ENCODE data around the gene C19orf44. TPM values are rescaled to one million over a fixed set of nuclear protein-coding genes. Genes with fewer than 3 reads are reported as not detected.
"Not testable (repeated sequence)": the region's sequence is repeated elsewhere in the genome, so short reads cannot be mapped to it uniquely, and the experiment has no call there.

Gene C19orf44
- 3.4 and 4.2 TPM in 2 replicates for total RNA-seq (2014; rRNA removed; shearing (Covaris generic))

DNA sequence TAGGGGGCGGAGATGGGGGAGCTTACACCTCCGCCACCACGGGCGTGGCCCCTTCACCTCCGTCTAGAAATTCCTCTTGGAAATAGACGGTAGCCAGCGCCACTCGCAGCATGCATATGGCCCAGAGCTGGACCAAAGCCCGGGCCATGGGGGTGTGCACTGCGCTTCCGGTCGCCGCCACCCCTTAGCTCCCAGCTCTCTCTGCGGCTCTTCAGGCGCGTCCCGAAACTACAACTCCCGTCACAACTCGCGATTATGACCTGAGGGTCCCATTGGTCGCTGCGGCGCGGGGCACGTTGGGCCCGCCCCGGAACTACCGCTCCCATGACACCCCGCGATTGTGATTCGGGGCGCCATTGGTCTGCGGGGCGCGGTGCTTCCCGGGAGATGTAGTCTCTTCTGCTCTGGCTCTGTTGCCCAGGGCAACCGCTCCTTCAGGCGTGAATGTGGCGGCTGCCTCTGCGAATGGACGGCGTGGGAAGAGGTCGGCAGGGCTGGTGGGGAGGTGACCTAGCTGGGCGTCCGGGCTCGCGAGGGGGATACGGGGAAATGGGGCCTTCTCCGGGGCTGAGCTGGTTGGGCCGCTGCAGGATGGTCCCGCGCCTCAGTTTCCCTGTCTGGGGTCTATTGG, at the start of gene C19orf44, which contains the start of gene CALR3:
TSS of gene C19orf44 (plus strand) at position 413 of the 631 bp plus-strand sequence. CDS start 4,399 bp downstream, outside the sequence.
TSS of gene CALR3 (minus strand) at position 186 of the 631 bp plus-strand sequence. CDS start at position 148, 38 bp downstream.
- peak; percentile 98 for DNase-seq (ENCODE audit: low spot score)

- peak; percentile 65 for DNase-seq (ENCODE audit: low spot score)
Observed at GRCh38 chr19:16446724-16447368, 49.3 kb upstream of the C19orf44 start.

DNA sequence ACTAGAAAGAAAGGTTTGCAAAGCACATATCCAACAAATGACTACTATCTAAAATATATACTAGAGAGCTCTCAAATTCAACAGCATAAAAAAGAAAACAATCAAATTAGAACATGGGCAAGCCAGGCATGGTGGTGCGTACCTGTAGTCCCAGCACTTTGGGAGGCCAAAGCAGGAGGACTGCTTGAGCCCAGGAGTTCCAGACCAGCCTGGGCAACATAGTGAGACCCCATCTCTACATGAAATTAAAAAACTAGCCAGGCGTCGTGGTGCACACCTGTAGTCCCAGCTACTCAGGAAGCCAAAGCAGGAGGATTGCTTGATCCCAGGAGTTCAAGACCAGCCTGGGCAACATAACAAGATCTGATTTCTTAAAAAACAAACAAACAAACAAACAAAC, 47.3 kb upstream of the C19orf44 start:
- not testable (repeated sequence) for DNase-seq (ENCODE audit: low spot score)

GRCh38 chr19:16449330-16449961, 46.7 kb upstream of the C19orf44 start:
- peak; percentile 63 for DNase-seq (ENCODE audit: low spot score)

DNA sequence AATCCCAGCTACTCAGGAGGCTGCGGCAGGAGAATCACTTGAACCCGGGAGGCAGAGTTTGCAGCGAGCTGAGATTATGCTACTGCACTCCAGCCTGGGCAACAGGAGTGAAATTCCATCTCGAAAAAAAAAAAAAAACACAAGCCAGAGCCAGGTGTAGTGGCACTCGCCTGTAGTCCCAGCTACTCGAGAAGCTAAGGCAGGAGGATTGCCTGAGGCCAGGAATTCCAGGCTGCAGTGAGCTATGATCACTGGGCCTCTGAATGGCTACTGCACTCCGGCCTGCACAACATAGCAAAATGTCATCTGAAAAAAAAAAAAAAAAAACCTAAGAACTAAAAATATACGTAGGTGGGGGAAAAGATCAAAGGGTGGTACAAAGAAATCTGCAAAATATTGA, 43.9 kb upstream of the C19orf44 start:
- DNase-seq (ENCODE audit: low spot score): no peak

- no peak for DNase-seq (ENCODE audit: low spot score)
Observed at GRCh38 chr19:16454351-16454918, 41.8 kb upstream of the C19orf44 start.

DNA sequence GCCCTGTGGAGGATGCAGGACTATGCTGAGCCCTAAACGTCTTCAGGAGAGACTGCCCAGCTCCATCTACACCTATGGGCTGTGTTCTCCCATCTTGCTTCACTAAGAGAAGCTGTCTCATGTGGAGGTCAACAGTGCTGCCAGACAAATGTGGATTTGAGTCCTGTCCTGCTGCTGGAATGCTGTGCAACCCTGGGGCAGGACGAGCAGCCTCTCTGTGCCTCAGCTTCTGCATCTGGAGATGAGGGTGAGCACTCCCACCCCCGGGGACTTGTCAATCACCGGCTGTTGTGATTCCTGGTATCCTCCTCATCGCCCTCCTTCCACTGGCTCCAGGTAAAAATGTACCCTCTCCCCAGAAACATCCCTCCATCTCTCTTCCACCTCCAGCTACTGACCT, 40.7 kb upstream of the C19orf44 start:
- DNase-seq (ENCODE audit: low spot score): no peak

DNA sequence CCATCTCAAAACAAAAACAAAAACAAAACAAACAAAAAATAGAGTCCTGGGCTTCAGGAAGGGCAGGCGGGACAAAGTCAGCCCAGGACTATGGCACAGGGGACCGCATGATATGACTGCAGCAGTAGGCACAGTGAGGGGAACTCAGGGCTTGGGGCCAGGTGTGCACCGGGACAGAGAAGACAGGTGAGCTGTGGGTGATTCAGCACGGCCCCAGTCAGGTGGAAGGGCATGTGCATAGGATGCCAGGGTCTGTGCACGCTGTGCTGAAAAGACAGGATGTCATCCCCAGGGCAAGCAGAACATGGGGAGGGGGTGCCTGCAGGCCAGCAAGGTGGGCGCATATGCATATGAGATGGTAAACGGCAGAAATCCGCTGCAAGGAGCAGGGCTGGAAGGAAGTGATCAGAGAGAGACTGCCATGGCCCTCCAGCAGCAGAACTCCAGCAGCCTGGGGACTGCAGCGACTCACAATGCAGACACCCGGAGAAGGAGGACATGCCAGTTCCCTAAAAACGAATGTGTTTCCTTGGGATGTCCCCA, 39.5 kb upstream of the C19orf44 start:
- DNase-seq (ENCODE audit: low spot score): no peak

DNA sequence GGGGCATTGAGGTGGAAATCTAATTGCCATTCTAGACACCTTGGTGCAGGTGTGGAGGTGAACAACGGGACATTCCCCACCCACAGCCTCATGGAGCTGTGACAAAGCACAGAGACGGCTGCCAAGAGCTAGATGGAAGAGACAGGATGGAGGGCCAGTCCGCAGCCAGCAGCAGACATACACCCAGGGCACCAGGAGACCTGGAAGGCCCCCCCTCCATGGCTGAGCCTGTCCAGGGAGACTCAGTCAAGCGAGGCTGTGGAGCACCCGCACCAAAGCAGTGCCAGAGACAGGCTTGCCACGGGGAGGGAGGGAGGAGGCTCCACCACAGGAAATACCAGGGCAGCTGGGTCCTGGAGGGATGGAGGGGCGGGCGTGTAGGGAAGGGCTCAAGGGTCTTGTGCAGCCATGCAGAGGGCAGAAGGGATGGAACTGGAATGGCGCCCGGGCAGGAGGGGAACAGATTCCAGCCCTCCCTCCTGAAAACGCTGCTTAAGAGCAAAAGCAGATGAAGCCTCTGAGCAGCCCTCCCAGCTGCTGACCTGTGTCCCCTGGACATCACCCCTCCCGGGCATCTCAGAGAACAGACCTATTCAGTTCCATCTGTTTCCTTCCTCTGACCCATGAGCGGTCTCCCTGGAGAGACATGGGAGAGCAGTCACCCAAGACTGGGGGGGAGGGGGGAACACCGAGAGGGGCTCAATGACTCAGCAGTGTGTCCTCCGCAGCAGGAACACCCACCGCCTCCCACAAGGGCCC, 38.8 kb upstream of the C19orf44 start:
- peak; percentile 63 for DNase-seq (ENCODE audit: low spot score)

GRCh38 chr19:16457954-16458331, 38.3 kb upstream of the C19orf44 start:
- no peak for DNase-seq (ENCODE audit: low spot score)

DNA sequence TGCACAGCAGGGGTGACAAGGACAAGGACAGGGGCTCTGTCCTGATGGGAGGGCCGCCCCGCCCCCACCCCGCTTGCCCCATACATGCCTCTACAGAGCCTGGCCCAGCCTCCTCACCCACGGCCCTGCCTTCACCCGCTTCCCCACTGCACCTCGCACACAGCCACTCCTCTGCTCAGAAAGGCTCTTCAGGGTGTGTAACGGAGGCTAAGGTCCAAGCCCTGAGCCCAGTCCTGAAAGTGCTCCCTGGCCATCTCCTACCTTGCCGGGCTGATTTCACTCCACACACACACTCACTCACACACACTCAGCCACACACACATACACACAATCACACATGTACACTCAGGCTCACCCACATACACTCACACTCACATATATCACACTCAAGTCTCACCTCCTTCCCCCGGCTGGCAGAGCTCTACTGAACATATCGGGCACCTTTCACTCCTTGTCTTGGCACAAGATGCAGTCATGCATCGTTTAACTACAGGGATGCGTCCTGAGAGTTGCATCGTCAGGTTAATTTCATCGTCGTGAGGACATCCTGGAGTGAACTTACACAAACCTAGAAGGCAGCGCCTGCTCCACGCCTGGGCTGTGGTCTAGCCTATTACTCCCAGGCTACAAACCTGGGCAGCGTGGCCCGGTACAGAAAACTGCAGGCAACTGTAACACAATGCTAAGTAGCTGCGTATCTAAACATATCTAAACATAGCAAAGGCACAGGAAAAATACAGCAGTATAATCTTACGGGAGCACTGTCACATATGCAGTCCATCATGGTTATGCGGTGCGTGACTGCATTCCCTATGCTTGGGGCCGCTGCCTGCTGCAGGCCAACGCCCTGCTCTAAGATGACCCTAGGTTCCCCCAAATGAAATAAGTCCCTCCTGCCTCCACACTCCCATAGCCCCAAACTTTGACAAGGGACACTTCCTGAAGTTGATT, 37.5 kb upstream of the C19orf44 start:
- no peak for DNase-seq (ENCODE audit: low spot score)

- no peak for DNase-seq (ENCODE audit: low spot score)
Observed at GRCh38 chr19:16459680-16460079, 36.5 kb upstream of the C19orf44 start.

- DNase-seq (ENCODE audit: low spot score): no peak
Observed at GRCh38 chr19:16460454-16460853, 35.7 kb upstream of the C19orf44 start.

DNA sequence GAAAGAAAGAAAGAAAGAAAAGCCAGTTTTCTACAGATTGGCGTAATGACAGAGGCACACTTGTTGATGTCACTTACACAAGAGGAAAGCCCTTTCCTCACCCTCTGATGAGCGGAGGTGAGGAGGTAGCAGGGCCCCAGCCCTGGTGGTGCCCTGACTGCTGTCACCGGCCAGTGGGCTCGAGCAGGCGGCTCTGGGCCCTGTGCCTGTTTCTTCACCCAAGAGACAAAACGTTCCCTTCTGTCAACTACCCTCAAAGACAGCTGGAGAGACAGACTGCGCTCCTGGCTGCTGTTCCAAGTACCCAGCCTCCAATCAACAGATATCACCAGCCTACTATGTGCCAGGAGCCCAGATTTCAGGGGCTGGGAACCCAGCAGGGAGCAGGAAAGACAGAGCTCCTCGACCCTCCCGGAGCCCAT, 34.6 kb upstream of the C19orf44 start:
- no peak for DNase-seq (ENCODE audit: low spot score)

DNA sequence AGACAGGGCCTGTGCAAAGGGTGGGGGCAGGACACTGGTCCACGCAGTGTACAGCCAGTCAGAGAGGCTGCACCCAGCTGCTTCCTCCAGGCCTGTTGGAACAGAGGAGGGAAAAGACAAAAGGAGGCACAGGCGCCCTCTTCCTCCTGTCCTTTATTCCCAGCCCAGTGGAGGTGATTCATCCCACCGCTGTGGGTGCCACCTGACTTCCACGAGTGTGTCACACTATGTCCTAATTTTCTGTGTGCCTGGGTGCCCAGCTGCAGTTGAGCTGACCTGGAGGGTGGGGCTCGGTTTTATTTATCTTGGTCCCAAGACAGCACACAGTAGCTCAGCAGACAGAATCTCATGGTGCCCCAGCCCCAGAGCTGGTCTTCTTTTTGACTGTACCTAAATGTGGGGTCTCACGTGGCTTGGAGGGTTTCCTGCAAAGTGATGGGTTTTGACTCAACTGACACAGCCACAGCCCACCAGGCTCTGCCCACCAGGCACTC, 33.4 kb upstream of the C19orf44 start:
- peak; percentile 85 for DNase-seq (ENCODE audit: low spot score)

DNA sequence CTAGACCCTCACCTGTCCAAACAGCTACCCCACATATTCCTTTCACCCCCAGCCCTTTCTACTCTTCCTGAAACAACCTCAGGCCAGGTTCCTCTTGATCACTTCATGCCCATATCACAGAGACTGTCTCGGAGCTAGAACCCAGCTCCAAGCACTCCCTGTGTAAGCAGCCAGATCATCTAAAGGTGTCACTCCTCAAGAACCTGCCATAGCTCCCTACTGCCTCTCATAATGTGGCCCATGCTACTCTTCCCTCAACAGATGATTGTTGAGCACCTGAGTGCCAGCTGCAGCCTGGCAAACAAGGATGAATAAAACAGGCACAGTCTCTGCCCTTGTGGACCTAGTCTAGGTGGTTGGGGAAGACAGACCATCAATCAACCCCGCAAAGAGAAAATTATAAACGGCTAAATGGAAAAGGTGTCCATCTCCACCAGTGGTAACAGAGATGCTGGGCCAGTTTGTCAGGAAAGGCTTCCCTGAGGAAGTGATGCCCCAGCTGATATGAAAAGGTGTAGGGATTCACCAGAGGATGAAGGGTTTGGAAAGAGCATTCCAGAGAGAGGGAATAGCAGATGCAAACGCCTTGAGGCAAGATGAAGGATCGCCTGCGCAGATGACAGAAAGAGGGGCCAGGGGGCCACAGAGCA, 32.7 kb upstream of the C19orf44 start:
- no peak for DNase-seq (ENCODE audit: low spot score)

GRCh38 chr19:16463991-16464575, 32.1 kb upstream of the C19orf44 start:
- DNase-seq (ENCODE audit: low spot score): peak; percentile 71

- DNase-seq (ENCODE audit: low spot score): no peak
Observed at GRCh38 chr19:16465239-16465638, 31.0 kb upstream of the C19orf44 start.

- not testable (repeated sequence) for DNase-seq (ENCODE audit: low spot score)
Observed at GRCh38 chr19:16466802-16467427, 29.3 kb upstream of the C19orf44 start.
